NOMO-1 treated with DMSO at 0.1 percent for 48 hours (cell line): ENCODE results near the gene ZNF343.

Source experiments
- DNase-seq: peaks from one replicate; lab custom pipeline; 2025; ENCODE audit not compliant: unreplicated experiment; lab: John Stamatoyannopoulos, UW

Gene ZNF343

DNA sequence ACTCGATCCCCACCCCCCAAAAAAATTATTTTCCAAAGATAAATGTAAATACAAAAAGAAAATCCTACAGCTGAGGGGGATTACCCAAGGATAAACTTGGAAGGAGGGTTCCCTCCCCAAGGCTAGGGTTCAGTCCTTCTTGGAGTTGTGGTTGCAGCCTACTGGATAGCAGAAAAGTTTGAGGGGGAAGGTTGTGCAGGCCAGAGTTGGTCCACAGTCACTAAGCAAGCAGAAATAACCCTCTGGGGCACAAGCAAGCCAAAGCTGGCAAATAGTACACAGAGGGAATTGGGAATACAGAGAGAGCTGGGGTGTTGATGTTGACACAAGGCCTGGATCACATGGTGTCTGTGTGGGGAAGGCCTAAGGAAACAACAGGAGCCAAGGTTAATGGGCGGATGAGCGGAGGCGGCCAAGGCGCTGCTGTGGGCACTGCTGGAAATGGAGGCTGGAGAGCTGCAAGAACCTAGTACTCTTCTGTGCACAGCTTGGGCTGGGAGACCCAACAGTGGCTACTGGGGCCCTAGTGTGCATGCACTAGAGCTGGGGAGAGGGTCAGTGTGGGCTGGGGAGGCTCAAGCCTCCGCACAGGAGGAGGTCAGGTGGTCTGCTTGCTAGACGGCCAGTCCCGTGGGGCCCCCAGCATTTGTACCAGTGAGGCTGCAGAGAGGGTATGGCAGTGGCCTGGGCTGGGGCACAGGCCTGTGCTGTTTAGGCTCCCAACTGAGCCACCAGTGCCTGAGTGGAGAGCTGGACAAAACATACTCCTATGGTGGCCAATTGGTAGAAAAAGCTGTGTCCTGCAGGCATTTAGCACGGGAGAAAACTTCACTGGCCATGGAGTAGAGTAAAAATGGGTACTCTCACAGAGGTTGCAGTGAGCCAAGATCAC is 32.6 kb downstream of the ZNF343 start:
- DNase-seq: no peak

DNA sequence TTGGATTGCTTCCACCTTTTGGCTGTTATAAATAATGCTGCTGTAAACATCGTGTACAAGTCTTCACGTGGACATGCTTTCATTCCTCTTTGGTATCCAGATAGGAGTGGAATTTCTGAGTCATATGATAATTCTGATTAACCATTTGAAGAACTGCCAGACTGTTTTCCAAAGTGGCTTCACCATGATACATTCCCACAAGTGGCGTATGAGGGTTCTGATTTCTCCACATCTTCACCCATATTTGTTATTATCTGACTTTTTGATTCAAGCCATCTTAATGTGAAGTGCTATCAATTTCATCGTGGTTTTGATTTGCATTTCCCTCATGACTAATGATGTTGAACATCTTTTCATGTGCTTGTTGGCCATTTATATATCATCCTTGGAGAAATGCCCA is 35.2 kb downstream of the ZNF343 start:
- no peak for DNase-seq

DNA sequence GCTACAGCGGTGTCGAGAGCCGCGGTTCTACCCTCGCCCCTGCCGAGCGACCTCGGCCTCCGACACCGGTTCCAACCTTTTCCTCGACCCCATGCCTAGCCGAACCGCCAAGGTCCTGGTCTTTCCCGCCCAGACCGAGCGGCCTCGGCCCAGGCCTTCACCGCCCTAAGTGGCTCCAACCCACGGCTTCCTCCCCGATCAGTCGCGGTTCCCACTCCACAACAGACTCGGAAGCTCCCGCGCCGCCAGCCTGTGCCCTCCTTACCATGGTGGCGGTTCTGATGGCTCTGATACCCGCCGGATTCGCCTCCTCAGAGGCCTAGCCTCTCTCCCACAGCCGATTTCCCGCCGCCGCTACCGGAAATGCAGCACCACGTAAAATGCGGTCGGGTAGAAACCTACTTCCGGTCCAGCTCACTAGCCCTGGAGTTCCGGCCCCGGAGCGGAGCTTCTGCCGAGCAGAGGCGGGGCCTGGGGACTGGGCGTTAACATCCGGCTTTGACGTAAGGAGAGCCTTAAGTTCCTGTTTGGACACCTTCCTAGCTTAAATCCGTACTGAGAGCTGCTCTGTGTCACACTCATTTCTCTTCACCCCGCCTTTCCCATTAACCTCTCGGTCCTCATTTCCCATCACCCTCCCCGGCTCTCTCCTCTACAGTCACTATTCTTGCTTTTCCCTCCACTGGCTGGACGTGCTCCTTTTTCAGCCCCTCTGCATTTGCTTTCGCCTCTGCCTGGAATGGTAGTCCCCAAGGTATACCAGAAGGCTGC is 38.1 kb downstream of the ZNF343 start, which contains the start of gene SNRPB:
SNRPB (minus strand) TSS at position 367 of the 771 bp plus-strand sequence; CDS start at position 268, 99 bp downstream.
- peak; percentile 98 for DNase-seq

DNA sequence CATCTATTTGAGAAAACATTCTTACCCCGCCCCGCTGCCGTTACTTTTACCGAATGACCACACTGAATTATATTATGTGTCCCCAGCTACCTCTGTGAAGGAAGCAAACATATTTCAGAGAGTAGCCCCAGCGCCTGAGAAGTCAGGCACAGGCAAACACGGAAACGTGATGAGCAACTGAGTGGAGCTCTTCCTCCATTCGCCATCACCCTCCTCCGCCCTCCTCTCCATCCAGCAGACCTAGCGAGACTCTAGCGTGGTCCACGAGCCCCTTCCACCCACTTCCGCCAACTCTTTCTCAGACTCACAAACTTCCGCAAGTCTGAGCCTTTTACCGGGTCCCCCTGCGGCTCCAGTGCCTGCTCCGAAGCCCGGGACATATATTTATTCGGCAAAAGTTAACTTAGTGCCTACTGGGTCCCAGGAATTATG is 38.7 kb downstream of the ZNF343 start:
- DNase-seq: peak; percentile 63

DNA sequence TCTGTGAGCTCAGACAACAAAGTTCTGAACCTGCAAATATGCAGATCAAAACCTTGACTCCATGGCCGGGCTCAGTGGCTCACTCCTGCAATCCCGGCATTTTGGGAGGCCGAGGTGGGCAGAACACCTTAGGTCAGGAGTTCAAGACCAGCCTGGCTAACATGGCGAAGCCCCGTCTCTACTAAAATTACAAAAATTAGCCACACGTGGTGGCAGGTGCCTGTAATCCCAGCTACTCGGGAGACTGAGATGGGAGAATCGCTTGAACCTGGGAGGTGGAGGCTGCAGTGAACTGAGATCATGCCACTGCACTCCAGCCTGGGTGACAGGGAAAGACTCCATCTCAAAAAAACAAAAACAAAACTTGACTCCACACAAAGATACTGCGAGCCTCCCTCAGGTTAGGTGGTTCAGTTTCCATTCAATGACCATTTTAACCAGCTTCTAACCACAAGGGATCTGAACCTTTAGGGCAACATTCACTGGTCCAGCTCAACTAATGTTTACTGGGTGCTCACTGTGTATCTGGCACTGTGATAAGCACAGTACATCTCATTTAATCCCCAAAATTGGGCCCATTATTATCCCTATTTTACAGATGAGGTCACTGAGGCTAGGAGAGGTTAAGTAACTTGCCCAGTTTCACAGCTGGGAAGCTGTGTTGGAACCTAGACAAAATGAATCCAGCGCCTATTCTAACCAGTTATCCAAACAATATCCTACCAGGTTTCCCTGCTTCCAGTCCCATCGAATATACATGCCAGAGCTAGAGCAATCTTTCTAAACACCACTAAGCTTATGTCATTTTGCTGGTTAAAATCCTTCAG is 39.9 kb downstream of the ZNF343 start:
- no peak for DNase-seq

DNA sequence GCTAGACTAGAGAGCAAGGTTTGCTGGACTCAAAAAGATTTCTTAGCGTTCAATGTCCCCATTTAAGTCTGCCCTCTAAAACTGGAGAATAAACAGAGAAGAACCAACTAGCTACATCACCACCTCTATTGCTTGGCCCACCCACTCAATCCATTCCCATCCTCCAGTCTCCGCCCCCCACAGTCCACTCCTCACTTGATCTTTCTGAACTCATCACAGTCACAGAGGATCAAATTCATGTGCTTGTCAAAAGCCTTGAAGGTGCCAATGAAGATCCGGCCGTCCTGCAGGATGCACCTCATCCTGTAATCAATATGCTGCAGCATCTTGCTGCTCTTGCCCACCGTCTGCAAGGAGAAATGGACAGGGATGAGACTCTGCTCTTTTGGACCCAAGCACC is 41.3 kb downstream of the ZNF343 start:
- no peak for DNase-seq

DNA sequence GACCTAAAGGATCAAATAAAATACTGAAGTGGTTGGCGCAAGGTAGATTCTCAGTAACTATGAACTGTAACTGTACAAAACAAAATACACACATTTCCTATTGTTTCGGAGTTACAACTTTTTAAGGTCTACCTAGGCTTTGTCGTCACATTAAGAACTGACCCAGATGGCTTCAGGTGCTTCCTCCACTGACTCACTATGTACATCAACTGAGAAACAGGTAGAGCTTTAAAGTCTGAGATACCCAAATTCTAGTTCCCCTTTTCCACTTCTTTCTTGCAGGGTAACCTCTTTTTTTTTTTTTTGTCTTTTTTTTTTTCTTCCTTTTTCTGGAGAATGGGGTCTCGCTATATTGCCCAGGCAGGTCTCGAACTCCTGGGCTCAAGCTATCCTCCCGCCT is 43.6 kb downstream of the ZNF343 start:
- DNase-seq: no peak

DNA sequence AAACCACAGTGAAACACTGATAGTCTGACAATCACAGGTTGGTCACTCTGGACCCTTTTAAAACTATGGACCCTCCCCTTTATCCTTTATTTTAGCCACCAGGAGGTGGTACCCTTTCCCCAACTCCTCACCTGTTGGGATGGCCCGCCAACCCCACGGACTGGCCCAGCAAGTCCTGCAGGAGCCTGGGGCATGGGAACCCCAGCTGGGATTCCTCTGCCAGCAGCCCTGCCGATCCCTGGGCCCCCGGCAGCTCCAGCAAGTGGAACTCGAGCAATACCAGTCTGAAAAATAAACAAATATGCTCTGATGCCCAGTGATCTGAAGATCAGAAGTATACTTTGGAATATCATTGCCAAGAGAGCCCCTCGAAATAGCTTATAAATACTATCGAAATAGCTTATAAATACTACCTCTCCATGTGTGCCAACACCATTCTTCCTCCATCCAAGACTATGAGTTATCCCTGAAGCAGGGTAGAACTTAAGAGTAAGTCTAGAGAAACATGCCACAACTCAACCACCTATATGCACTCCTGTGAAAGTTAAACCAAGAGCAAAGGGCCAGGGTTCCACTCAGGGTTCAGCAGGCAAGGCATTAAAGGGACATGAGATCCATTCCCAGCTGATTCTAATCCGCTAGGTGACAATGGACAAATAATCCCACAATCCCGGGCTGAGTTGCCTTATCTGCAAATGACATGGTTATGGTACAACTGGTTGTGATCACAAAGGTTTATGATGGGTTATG is 44.9 kb downstream of the ZNF343 start:
- DNase-seq: no peak

DNA sequence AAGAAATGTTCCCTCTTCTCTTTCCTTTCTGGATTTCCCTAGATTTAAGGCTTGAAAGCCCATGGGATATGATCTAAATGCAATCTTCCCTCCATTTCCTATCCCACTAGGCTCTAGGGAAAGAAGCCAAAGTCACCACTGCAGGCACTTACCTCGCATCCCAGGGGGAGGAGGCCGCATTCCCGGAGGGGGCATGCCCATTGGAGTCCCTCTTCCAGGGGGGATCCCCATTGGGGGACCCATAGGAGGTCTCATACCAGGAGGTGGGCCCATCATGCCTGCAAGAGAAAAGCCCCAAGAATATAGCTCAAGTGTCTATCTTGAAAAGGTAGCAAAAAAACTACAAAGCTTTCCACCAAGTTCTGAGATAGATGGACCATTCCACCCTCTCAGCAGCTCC is 46.2 kb downstream of the ZNF343 start:
- no peak for DNase-seq

DNA sequence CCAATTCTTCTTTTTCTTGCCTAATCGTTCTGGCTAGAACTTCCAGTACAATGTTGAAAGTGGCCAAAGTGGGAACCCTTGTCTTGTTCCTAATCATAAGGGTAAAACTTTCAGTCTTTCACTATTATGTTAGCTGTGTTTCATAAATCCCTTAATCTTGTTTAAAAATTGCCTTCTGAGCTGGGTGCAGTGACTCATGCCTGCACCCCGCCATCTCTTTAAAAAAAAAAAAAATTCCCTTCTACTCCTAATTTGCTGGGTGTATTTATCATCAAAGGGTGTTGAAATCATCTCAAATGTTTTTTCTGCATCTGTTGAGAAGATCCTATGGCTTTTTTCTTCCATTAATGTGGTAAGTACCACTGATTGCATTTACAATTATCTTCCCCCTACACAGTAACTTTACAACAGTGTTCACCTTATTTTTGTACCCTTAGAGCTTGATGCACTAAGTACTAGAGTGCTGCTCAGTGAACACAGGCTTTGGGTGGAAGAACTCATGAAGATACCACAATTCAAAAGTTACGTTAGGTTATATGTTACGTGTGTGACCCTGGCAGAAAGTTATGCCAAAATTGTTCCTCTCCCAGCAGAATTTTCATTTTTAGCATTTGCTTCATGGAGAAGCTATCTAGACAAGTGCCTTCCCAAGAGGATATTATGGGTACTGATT is 47.8 kb downstream of the ZNF343 start:
- no peak for DNase-seq

DNA sequence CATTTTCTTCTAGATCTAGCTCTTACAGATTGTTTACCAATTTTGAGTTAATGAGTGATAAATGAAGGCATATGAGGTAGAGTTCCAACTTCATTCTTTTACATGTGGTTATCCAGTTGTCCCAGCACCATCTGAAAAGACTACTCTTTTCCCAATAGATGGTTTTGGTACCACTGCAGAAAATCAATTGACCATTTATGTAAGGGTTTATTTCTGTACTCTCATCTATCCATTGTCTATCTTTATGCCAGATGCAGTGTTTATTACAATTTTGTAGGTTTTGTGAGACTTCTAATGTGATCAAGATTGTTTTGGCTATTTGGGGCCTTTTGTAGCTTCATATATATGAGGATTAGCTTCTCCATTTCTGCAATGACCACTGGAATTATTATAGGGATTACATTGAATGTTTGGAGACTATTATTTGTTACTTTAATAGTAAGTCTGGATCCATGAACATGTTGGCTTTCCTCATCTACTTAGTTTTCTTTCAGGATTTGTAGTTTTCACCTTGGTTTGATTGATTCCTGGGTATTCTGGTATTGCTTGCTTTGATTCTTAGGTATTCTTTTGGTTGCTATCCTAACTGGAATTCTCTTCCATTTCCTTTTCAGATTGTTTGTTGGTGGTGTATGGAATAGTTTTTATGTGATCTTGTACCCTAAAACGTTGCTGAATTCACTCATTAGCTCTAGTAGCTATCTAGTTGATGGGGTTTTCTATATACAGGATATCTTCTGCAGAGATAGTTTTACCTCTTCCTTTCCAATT is 48.5 kb downstream of the ZNF343 start:
- DNase-seq: no peak

DNA sequence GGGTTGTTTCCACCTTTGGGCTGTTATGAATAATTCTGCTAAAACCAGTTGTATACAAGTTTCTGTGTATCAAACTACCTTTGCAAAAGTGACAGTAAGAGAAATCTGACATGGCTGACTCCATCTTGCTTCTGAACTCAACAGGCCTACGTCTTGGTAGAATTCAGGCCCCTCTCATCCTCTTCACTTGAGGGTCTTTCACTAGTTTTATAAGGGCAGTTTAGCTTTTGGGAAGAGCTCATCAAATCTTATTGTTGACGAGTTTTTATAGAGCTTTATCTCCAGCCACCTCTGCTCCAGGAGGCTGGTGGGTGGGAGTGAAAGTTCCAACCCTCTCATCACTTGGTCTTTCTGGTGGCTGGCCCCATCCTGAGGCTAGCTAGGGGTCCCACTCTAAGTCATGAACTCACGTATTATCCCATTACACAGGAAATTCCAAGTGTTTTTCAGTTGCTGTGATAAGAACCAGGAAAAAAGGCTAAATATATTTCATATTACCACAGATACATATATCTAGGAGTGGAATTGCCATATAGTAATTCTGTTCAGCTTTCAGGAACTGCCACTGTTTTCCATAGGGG is 49.7 kb downstream of the ZNF343 start:
- DNase-seq: no peak

DNA sequence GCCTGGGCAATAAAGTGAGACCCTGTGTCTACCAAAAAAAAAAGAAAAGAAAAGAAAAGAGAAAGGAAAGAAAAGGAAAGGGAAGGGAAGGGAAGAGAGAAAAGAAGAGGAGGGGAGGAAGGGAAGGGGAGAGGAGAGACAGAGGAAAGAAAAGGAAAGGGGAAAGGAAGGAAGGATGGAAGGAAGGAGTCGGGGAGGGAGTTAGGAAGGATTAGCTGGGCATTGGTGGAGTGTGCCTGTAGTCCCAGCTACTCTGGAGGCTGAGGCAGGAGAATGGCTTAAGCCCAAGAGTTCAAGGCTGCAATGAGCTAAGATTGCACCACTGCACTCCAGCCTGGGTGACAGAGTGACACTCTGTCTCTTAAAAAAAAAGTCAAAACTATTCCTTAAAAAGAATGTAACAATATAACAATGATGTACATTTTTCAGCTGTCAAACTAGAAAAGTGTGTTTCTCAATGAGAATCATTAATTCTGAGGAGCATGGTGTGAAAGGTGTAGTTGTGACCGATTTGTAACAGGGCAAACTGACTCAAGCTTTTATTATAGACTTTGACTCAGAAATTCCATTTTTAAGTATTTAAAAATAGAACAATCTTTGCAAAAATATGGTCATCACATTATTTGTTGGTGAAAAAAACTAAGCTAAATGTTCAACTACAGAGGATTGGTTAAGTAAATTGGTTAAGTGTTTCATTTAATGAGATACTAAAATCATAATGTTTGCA is 52.8 kb downstream of the ZNF343 start:
- DNase-seq: no peak

DNA sequence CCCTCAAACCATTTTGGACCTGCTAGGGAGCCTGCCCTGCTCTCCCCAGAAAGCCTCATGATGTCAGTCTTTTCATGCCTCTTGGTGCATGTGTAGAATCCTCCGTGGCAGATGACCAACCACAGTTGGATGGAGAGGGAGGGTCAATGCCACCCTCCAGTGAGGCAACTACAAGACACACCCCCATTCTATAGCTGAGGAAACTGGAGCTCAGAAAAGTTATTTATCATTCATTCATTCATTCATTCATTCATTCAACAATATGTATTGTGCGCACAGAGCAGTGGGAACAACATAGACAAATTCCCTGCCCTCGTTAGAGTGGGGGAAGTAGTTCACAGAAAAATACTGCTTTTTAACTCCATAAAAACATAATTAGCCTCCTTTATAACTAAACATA is 54.9 kb downstream of the ZNF343 start:
- no peak for DNase-seq

DNA sequence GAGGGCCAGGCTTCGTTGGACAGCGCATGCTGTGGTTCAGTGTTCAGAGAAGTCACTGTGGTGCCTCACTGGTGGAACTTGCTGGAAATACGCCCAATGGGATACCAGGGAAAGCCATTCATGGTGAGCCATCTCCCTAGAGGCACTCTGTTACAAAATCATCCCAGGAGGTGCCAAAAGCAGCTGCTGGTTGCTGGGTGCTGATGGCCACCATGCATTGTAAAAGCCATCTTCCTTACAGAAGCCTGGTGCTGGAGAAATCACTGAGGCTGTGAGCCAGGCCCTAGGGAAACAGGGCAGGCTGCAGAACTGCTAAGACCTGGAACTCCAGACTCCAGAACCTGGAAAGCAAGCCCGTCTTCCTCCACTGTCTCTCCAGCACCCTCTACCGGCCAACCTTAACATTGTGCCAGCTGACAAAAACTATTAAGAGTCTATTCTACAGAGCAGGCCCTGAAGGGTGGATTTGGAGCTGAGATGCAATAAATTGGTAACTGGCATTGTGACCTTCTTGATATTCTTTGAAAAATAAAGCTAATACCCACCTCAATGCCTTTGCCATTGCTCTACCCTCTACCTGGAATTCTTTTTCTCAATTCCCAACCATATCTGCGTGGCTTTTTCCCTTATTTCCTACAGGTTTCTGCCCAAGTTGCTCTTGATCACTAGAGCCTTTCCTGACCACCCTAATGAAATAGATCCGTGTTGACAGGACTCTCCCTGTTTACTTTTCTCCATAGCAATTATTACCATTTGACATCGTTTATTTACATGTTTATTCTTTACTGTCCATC is 56.6 kb downstream of the ZNF343 start:
- peak; percentile 55 for DNase-seq

DNA sequence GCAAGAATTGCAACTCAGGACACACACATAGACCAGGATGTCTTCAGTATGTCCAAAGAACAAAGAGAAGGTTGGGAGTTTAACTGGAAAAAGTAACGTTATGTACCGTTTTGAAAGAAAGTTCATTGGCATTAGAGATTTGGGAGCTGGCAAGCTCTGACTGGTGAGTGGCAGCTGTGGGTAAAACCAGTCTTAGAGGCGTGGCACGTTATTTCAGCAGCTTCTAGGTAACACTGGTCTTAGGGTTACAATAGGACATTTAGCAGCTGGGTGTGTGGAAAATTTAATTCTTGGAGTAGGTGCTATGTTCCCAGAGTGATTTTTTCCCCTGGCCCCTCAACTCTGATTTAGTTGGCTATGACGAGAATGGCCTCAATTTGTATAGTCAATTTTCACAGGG is 57.3 kb downstream of the ZNF343 start:
- no peak for DNase-seq

DNA sequence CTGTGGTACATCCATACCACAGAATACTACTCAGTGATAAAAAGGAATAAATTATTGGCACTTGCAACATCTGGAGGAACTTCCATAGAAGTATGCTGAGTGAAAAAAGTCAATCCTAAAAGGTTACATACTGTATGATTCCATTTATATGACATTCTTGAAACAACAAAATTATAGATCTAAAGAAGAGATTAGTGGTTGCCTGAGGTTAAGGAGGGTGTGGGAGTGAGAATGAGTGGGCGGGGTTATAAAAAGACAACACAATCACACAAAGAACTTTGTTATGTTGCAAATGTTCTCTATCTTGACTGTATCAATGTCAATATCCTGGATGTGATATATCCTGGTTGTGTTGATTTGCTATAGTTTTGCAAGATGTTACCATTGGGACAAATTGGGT is 59.3 kb downstream of the ZNF343 start:
- no peak for DNase-seq
